Right atrium auricular region (tissue), 2 donors: ENCODE measurements around the gene FAM187B. TPM values are rescaled to one million over a fixed set of nuclear protein-coding genes. Genes with fewer than 3 reads are reported as not detected.
"Not testable (repeated sequence)": the region's sequence is repeated elsewhere in the genome, so short reads cannot be mapped to it uniquely, and the experiment has no call there.

ENCODE experiments used
- DNase-seq: peaks from one replicate; pipeline ENCODE4 v3.0.0-alpha.2; 2019; ENCODE audit warnings: low spot score
- H3K27ac ChIP-seq, 2 donors: fragments of 200-600 bp; sonication (generic); 1 replicate in 1 of 2; 2 replicates in 1 of 2; pipeline ENCODE4 v1.5.1; 2016 to 2019
- H3K27me3 ChIP-seq, 2 donors: fragments of 200-600 bp; sonication (generic); one replicate each; pipeline versions ENCODE4 v1.5.1 to v1.6.0; 2017 to 2019
- H3K36me3 ChIP-seq: fragments of 200-600 bp; sonication (generic); one replicate; pipeline ENCODE4 v1.5.1; 2016
- H3K4me1 ChIP-seq, 2 donors: fragments of 200-600 bp; sonication (generic); one replicate each; pipeline versions ENCODE4 v1.5.1 to v1.6.0; 2017 to 2019
- H3K4me3 ChIP-seq, 2 donors: fragments of 200-600 bp; sonication (generic); 1 replicate in 1 of 2; 2 replicates in 1 of 2; pipeline ENCODE4 v1.5.1; 2017 to 2019; ENCODE audit warnings: mild to moderate bottlenecking in 1 of 2, moderate library complexity in 1 of 2
- H3K9me3 ChIP-seq, 2 donors: fragments of 200-600 bp; sonication (generic); one replicate each; pipeline ENCODE4 v1.5.1; 2019
- total RNA-seq, 2 donors: library from RNA; depleted of rRNA; stranded (reverse); fragments of >200 nt; gene quantifications; one replicate each; pipeline ENCODE4 v1.1.0, GENCODE V29; 2016
- TF ChIP-seq, protein P1 (sequence below), 2 donors: fragments of 200-600 bp; sonication (generic); IDR thresholded peaks; one replicate each; pipeline ENCODE4 v1.5.1; 2019; ENCODE audit warnings: antibody characterized with exemption in 2 of 2

The FAM187B gene
- total RNA-seq, 2 donors from 2014 or later, result not detected

DNA sequence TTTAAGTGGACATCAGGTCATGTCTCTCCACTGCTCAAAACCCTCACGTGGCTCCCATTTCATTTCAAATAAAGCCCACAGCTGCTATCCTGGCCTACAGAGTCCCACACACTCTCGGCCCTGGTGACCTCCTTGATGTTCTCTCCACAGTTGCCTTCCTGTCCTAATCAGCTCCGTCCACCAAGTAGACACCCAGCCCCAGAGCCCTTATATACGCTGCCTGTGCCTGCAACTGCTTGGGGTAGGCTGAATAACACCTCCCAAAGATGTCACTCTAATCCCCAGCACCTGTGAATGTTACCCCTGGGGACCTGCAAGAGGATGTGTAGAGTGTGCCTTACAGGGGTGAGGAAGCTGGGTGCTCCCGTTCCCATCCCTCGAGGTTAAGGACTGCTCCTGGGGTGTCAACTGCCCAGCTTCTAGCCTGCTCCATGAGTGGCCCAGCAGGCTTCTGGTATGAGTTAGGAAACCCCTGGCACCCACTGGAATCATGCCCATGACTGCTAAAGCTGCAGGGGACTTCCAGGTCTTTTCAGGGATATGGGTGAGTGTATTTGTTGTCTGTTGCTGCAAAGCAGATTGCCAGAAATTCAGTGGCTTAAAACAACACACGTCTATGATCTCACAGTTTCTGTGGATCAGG, 6.0 kb downstream of the FAM187B start:
- DNase-seq, result no peak
- H3K9me3 ChIP-seq, result peaks cover 0 to 14% of the 10 kb centered on the region in 2 donors
- TF ChIP-seq, protein P1, sequence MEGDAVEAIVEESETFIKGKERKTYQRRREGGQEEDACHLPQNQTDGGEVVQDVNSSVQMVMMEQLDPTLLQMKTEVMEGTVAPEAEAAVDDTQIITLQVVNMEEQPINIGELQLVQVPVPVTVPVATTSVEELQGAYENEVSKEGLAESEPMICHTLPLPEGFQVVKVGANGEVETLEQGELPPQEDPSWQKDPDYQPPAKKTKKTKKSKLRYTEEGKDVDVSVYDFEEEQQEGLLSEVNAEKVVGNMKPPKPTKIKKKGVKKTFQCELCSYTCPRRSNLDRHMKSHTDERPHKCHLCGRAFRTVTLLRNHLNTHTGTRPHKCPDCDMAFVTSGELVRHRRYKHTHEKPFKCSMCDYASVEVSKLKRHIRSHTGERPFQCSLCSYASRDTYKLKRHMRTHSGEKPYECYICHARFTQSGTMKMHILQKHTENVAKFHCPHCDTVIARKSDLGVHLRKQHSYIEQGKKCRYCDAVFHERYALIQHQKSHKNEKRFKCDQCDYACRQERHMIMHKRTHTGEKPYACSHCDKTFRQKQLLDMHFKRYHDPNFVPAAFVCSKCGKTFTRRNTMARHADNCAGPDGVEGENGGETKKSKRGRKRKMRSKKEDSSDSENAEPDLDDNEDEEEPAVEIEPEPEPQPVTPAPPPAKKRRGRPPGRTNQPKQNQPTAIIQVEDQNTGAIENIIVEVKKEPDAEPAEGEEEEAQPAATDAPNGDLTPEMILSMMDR (IDR thresholded peaks at IDR 0.05), result no peak

DNA sequence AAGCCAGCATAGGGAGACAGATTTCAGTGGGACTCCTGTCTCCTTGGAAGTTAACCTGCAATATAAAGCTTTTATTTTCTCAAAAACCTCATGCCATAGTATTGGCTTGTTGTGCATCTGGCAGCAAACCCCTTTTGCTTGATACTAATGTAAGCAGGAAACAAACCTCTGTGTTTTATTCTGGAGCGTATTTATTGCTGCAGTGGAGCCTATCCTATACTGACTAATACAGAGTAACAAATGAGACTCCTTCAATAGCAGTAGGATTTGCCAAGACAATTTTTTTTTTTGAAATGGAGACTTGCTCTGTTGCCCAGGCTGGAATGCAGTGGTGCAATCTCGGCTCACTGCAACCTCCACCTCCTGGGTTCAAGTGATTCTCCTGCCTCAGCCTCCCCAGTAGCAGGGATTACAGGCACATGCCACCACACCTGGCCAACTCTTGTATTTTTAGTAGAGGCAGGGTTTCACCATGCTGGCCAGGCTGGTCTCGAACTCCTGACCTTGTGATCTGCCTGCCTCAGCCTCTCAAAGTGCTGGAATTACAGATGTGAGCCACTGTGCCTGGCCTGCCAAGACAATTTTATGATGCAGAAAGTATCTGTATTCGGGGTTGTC, 7.5 kb downstream of the FAM187B start:
- not testable (repeated sequence) for H3K27ac ChIP-seq, H3K27me3 ChIP-seq, H3K4me3 ChIP-seq, DNase-seq, H3K36me3 ChIP-seq
- Histone ChIP-seq H3K9me3 (peaks cover 0 to 14% of the 10 kb centered on the region in 2 donors), H3K4me1 (peaks cover 0 to 11% of the 10 kb centered on the region in 2 donors)

More for the DNA sequence above, 6.0 kb downstream of the FAM187B start:
- H3K4me1 ChIP-seq, result peaks cover 0 to 11% of the 10 kb centered on the region in 2 donors
- H3K36me3 ChIP-seq, result no peaks in the 10 kb centered on the region
- H3K27ac ChIP-seq, result no peak overlapping the region
- H3K27me3 ChIP-seq, result no peaks in the 10 kb centered on the region
- no peak overlapping the region for H3K4me3 ChIP-seq

DNA sequence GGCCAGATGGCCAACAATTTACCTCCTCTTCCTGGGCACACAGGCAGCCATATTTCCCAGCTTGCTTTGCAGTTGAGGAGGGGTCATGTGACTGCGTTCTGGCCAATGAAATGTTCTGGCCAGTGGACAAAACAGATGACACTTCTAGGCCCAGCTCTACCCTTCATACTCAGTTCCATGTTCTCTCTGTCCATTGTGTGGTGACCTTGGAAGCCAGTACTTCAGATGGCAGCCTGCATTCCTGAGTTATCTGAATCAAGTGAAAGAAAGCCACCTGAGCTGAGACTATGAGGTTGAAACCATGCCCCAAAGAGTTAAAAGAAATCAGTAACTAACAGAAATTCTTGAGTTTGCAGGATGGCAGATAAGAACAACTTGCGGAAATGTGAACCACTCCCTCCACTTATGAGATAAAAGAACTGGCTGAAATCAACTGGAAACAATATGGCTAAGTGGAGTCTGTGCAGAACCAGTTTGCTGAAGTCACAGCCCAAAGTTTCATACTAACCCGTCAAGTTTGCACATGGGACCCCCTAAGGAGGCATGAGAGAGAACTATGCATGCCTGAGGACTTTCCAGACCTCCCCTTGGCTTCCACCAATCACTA, 8.1 kb downstream of the FAM187B start:
- no peak for DNase-seq
- peaks cover 0 to 14% of the 10 kb centered on the region in 2 donors for H3K9me3 ChIP-seq
- no peaks in the 10 kb centered on the region for H3K27me3 ChIP-seq
- peaks cover 0 to 11% of the 10 kb centered on the region in 2 donors for H3K4me1 ChIP-seq
- H3K27ac ChIP-seq, result no peak overlapping the region
- TF ChIP-seq, protein P1 (IDR thresholded peaks at IDR 0.05), result no peak
- H3K36me3 ChIP-seq, result no peaks in the 10 kb centered on the region
- H3K4me3 ChIP-seq, result no peak overlapping the region

DNA sequence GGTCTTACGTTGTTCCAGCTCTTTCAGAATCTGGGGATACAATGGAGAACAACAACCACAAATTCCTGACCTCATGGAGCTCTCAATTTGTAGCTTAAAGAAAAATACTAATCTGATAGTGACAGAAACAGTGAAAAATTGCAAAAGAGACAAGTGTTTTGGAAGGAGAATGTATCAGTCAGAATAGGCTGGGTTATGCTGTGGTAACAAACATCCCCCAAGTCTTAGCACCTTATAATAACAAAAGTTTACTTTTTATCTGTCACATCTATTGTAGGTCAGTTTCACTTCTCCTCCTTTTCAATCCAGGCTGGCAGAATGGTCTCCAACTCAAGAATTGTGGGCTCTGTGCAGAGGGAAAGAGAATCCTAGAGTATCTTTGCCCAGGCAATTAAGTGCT, 9.5 kb downstream of the FAM187B start:
- peaks cover 0 to 6% of the 10 kb centered on the region in 2 donors for H3K4me1 ChIP-seq

DNA sequence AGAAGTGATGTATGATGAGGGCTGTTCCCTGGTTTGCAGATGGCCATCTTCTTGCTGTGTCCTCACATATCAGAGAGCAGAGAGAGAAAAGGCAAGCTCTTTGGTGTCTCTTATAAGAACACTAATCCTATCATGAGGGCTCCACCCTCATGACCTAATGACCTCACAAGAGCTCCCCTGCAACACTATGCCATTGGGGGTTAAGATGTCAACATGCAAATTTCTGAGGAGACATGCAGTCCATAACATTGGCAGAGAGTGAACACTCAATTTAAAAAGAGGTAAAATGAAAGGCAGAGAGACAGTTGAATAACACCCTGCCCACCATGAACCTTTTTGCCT, 10.9 kb downstream of the FAM187B start:
- no peak overlapping the region for H3K4me3 ChIP-seq
- TF ChIP-seq, protein P1 (IDR thresholded peaks at IDR 0.05), result no peak
- H3K9me3 ChIP-seq, result peaks cover 0 to 8% of the 10 kb centered on the region in 2 donors
- no peaks in the 10 kb centered on the region for H3K36me3 ChIP-seq
- DNase-seq, result no peak
- peaks cover 0 to 19% of the 10 kb centered on the region in 2 donors for H3K4me1 ChIP-seq
- no peak overlapping the region for H3K27ac ChIP-seq
- H3K27me3 ChIP-seq, result no peaks in the 10 kb centered on the region

More for the DNA sequence above, 9.5 kb downstream of the FAM187B start:
- no peaks in the 10 kb centered on the region for H3K27me3 ChIP-seq
- no peaks in the 10 kb centered on the region for H3K36me3 ChIP-seq
- no peak for DNase-seq
- no peak overlapping the region for H3K27ac ChIP-seq
- H3K4me3 ChIP-seq, result no peak overlapping the region
- peaks cover 0 to 14% of the 10 kb centered on the region in 2 donors for H3K9me3 ChIP-seq
- TF ChIP-seq, protein P1 (IDR thresholded peaks at IDR 0.05), result no peak
